ENCODE measurements around the gene DIAPH2. TPM values are rescaled to one million over a fixed set of nuclear protein-coding genes. Genes with fewer than 3 reads are reported as not detected.

DIAPH2 gene
- total RNA-seq, 1 experiment from 2014 or later: 15.9 TPM

DNA sequence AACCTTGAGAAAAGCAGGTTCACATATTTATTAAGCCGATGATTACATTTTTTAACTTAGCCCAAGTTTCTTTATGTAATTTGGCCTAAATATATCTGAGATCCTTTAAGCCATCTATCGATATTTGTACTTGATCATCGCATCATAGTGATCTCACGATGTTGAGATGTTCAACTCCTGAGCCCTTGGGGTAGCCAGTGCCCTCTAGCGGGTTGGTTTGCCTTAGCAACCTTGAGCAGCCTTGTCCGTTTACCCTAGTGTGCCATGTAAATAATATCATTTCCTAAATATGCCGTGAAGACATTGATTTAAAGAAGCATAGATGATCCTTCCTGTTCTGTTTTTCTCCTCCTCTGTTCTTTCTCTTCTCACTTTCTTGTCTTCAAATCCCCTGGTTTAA, 631.3 kb downstream of the DIAPH2 start:
- peak overlapping the region; percentile 74; the same call in 1 of the 2 replicates for H3K27ac Mint-ChIP-seq
- DNase-seq (ENCODE audit: low spot score) (peak; percentile 43), ATAC-seq (peak; percentile 59; the same call in 1 of the 2 replicates)

DNA sequence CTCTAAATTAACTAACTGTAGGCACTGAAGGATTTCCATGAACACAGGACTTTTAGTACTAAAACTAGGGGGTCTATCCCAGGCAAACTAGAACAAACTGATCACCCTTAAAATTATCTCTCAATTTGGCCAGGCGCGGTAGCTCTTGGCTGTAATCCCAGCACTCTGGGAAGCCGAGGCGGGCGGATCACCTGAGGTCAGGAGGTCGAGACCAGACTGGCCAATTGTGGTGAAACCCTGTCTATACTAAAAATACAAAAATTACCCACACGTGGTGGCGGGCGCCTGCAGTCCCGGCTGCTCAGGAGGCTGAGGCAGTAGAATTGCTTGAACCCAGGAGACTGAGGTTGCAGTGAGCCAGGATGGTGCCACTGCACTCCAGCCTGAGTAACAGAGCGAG, 635.7 kb downstream of the DIAPH2 start:
- H3K9me3 Mint-ChIP-seq: no peaks in the 10 kb centered on the region
- ATAC-seq (no peak), DNase-seq (ENCODE audit: low spot score) (no peak)
- no peaks in the 10 kb centered on the region for H3K27me3 Mint-ChIP-seq (ENCODE audit: low read depth)
- H3K36me3 Mint-ChIP-seq: peaks cover 13% of the 10 kb centered on the region
- CTCF ChIA-PET: interaction anchor here (0.6 kb wide), 1 partner anchor 298 kb away, joined by 3 read pairs; no protein-coding TSS in a partner anchor
- POLR2A ChIA-PET: interaction anchor here (0.7 to 1.2 kb wide), 2 partner anchors 8 to 1033 kb away, joined by 3 to 4 read pairs; no protein-coding TSS in a partner anchor
- no peak overlapping the region for H3K4me3 Mint-ChIP-seq
- H3K4me1 Mint-ChIP-seq: peaks cover 10% of the 10 kb centered on the region
- H3K27ac Mint-ChIP-seq: no peak overlapping the region
- TF ChIP-seq CREB1 (CRISPR knock-in tag; IDR thresholded peaks at IDR 0.05) (no peak), KAT7 (CRISPR knock-in tag; IDR thresholded peaks at IDR 0.05; ENCODE audit: borderline replicate concordance) (no peak), ZBTB21 (CRISPR knock-in tag; IDR thresholded peaks at IDR 0.05; ENCODE audit: borderline replicate concordance) (no peak)
- TF ChIP-seq, protein P1, sequence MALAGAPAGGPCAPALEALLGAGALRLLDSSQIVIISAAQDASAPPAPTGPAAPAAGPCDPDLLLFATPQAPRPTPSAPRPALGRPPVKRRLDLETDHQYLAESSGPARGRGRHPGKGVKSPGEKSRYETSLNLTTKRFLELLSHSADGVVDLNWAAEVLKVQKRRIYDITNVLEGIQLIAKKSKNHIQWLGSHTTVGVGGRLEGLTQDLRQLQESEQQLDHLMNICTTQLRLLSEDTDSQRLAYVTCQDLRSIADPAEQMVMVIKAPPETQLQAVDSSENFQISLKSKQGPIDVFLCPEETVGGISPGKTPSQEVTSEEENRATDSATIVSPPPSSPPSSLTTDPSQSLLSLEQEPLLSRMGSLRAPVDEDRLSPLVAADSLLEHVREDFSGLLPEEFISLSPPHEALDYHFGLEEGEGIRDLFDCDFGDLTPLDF (CRISPR knock-in tag; IDR thresholded peaks at IDR 0.05): no peak
- TF ChIP-seq, protein P2, sequence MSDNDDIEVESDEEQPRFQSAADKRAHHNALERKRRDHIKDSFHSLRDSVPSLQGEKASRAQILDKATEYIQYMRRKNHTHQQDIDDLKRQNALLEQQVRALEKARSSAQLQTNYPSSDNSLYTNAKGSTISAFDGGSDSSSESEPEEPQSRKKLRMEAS (CRISPR knock-in tag; IDR thresholded peaks at IDR 0.05): no peak
- TF ChIP-seq, protein P3, sequence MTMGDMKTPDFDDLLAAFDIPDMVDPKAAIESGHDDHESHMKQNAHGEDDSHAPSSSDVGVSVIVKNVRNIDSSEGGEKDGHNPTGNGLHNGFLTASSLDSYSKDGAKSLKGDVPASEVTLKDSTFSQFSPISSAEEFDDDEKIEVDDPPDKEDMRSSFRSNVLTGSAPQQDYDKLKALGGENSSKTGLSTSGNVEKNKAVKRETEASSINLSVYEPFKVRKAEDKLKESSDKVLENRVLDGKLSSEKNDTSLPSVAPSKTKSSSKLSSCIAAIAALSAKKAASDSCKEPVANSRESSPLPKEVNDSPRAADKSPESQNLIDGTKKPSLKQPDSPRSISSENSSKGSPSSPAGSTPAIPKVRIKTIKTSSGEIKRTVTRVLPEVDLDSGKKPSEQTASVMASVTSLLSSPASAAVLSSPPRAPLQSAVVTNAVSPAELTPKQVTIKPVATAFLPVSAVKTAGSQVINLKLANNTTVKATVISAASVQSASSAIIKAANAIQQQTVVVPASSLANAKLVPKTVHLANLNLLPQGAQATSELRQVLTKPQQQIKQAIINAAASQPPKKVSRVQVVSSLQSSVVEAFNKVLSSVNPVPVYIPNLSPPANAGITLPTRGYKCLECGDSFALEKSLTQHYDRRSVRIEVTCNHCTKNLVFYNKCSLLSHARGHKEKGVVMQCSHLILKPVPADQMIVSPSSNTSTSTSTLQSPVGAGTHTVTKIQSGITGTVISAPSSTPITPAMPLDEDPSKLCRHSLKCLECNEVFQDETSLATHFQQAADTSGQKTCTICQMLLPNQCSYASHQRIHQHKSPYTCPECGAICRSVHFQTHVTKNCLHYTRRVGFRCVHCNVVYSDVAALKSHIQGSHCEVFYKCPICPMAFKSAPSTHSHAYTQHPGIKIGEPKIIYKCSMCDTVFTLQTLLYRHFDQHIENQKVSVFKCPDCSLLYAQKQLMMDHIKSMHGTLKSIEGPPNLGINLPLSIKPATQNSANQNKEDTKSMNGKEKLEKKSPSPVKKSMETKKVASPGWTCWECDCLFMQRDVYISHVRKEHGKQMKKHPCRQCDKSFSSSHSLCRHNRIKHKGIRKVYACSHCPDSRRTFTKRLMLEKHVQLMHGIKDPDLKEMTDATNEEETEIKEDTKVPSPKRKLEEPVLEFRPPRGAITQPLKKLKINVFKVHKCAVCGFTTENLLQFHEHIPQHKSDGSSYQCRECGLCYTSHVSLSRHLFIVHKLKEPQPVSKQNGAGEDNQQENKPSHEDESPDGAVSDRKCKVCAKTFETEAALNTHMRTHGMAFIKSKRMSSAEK (CRISPR knock-in tag; IDR thresholded peaks at IDR 0.05; ENCODE audit: borderline replicate concordance): no peak
- TF ChIP-seq, protein P4, sequence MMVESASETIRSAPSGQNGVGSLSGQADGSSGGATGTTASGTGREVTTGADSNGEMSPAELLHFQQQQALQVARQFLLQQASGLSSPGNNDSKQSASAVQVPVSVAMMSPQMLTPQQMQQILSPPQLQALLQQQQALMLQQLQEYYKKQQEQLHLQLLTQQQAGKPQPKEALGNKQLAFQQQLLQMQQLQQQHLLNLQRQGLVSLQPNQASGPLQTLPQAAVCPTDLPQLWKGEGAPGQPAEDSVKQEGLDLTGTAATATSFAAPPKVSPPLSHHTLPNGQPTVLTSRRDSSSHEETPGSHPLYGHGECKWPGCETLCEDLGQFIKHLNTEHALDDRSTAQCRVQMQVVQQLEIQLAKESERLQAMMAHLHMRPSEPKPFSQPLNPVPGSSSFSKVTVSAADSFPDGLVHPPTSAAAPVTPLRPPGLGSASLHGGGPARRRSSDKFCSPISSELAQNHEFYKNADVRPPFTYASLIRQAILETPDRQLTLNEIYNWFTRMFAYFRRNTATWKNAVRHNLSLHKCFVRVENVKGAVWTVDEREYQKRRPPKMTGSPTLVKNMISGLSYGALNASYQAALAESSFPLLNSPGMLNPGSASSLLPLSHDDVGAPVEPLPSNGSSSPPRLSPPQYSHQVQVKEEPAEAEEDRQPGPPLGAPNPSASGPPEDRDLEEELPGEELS (CRISPR knock-in tag; IDR thresholded peaks at IDR 0.05): no peak

More for the DNA sequence above, 631.3 kb downstream of the DIAPH2 start:
- no peaks in the 10 kb centered on the region for H3K27me3 Mint-ChIP-seq (ENCODE audit: low read depth)
- TF ChIP-seq, protein P5, sequence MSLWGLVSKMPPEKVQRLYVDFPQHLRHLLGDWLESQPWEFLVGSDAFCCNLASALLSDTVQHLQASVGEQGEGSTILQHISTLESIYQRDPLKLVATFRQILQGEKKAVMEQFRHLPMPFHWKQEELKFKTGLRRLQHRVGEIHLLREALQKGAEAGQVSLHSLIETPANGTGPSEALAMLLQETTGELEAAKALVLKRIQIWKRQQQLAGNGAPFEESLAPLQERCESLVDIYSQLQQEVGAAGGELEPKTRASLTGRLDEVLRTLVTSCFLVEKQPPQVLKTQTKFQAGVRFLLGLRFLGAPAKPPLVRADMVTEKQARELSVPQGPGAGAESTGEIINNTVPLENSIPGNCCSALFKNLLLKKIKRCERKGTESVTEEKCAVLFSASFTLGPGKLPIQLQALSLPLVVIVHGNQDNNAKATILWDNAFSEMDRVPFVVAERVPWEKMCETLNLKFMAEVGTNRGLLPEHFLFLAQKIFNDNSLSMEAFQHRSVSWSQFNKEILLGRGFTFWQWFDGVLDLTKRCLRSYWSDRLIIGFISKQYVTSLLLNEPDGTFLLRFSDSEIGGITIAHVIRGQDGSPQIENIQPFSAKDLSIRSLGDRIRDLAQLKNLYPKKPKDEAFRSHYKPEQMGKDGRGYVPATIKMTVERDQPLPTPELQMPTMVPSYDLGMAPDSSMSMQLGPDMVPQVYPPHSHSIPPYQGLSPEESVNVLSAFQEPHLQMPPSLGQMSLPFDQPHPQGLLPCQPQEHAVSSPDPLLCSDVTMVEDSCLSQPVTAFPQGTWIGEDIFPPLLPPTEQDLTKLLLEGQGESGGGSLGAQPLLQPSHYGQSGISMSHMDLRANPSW (CRISPR knock-in tag; conservative IDR thresholded peaks at IDR 0.05; ENCODE audit: low read depth): no peak
- TF ChIP-seq NFE2L1 (CRISPR knock-in tag; IDR thresholded peaks at IDR 0.05) (no peak), ZNF671 (CRISPR knock-in tag; IDR thresholded peaks at IDR 0.05) (no peak), ZNF232 (CRISPR knock-in tag; IDR thresholded peaks at IDR 0.05) (no peak), JUN (CRISPR knock-in tag; IDR thresholded peaks at IDR 0.05) (no peak), NR3C1 (CRISPR knock-in tag; conservative IDR thresholded peaks at IDR 0.05; ENCODE audit: low read depth) (no peak), NFYB (CRISPR knock-in tag; conservative IDR thresholded peaks at IDR 0.05; ENCODE audit: low read depth) (no peak)
- TF ChIP-seq, protein P4 (CRISPR knock-in tag; IDR thresholded peaks at IDR 0.05): no peak
- TF ChIP-seq, protein P6, sequence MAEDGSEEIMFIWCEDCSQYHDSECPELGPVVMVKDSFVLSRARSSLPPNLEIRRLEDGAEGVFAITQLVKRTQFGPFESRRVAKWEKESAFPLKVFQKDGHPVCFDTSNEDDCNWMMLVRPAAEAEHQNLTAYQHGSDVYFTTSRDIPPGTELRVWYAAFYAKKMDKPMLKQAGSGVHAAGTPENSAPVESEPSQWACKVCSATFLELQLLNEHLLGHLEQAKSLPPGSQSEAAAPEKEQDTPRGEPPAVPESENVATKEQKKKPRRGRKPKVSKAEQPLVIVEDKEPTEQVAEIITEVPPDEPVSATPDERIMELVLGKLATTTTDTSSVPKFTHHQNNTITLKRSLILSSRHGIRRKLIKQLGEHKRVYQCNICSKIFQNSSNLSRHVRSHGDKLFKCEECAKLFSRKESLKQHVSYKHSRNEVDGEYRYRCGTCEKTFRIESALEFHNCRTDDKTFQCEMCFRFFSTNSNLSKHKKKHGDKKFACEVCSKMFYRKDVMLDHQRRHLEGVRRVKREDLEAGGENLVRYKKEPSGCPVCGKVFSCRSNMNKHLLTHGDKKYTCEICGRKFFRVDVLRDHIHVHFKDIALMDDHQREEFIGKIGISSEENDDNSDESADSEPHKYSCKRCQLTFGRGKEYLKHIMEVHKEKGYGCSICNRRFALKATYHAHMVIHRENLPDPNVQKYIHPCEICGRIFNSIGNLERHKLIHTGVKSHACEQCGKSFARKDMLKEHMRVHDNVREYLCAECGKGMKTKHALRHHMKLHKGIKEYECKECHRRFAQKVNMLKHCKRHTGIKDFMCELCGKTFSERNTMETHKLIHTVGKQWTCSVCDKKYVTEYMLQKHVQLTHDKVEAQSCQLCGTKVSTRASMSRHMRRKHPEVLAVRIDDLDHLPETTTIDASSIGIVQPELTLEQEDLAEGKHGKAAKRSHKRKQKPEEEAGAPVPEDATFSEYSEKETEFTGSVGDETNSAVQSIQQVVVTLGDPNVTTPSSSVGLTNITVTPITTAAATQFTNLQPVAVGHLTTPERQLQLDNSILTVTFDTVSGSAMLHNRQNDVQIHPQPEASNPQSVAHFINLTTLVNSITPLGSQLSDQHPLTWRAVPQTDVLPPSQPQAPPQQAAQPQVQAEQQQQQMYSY (CRISPR knock-in tag; IDR thresholded peaks at IDR 0.05): no peak
- TF ChIP-seq, protein P7, sequence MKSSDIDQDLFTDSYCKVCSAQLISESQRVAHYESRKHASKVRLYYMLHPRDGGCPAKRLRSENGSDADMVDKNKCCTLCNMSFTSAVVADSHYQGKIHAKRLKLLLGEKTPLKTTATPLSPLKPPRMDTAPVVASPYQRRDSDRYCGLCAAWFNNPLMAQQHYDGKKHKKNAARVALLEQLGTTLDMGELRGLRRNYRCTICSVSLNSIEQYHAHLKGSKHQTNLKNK (CRISPR knock-in tag; IDR thresholded peaks at IDR 0.05): no peak
- POLR2A ChIA-PET: no interaction called here
- H3K4me1 Mint-ChIP-seq: peaks cover 21% of the 10 kb centered on the region
- H3K9me3 Mint-ChIP-seq: no peaks in the 10 kb centered on the region
- CTCF ChIA-PET: no interaction called here
- no peak overlapping the region for H3K4me3 Mint-ChIP-seq
- H3K36me3 Mint-ChIP-seq: peaks cover 7% of the 10 kb centered on the region
